ENCODE results near the gene PCCA.

DNA sequence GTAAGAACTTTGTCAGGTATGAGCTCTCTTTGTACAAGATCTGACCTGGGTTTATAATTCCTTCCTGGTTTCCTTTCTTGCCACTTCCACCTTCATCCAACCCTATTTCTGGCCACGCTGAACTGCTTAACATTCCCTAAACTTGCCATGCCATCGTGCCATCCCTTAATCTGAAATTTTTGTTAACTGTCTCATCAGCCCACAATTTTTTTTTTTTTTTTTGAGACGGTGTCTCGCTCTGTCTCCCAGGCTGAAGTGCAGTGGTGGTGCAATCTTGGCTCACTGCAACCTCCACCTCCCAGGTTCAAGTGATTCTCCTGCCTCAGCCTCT lies 355.1 kb downstream of the PCCA start:
- TF ChIP-seq, protein P1, sequence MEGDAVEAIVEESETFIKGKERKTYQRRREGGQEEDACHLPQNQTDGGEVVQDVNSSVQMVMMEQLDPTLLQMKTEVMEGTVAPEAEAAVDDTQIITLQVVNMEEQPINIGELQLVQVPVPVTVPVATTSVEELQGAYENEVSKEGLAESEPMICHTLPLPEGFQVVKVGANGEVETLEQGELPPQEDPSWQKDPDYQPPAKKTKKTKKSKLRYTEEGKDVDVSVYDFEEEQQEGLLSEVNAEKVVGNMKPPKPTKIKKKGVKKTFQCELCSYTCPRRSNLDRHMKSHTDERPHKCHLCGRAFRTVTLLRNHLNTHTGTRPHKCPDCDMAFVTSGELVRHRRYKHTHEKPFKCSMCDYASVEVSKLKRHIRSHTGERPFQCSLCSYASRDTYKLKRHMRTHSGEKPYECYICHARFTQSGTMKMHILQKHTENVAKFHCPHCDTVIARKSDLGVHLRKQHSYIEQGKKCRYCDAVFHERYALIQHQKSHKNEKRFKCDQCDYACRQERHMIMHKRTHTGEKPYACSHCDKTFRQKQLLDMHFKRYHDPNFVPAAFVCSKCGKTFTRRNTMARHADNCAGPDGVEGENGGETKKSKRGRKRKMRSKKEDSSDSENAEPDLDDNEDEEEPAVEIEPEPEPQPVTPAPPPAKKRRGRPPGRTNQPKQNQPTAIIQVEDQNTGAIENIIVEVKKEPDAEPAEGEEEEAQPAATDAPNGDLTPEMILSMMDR (IDR thresholded peaks at IDR 0.05), result no peak
- TF ChIP-seq POLR2A (IDR thresholded peaks at IDR 0.05), result no peak

Data from Peyer's patch (tissue), 4 donors.